OCI-LY1 (cell line): ENCODE results near the gene TMCC2.

Experiments used
- H2AFZ ChIP-seq: fragments of 200-600 bp; sonication (generic), shearing (Covaris generic); 2 replicates; pipeline ENCODE4 v1.6.0; 2014; ENCODE audit warnings: antibody characterized with exemption, mild to moderate bottlenecking, low read length
- H3F3A ChIP-seq: fragments of 200-600 bp; sonication (generic), shearing (Covaris generic); 2 replicates; pipeline ENCODE4 v1.6.0; 2014; ENCODE audit warnings: mild to moderate bottlenecking, antibody characterized with exemption, low read length, moderate library complexity; ENCODE audit not compliant: insufficient read depth
- H3K27ac ChIP-seq: fragments of 200-600 bp; sonication (generic); 2 replicates; pipeline ENCODE4 v1.5.1; 2014; ENCODE audit warnings: low read length, mixed run types, mild to moderate bottlenecking, low read depth; ENCODE audit not compliant: poor library complexity, severe bottlenecking
- H3K27me3 ChIP-seq: fragments of 200-600 bp; sonication (generic); 2 replicates; pipeline ENCODE4 v1.6.0; 2014; ENCODE audit warnings: antibody characterized with exemption, mild to moderate bottlenecking, low read length, moderate library complexity; ENCODE audit not compliant: insufficient read depth
- H3K36me3 ChIP-seq: fragments of 200-600 bp; sonication (generic); 2 replicates; pipeline ENCODE4 v1.6.1; 2014; ENCODE audit warnings: mild to moderate bottlenecking, antibody characterized with exemption, low read length, moderate library complexity, mixed read lengths; ENCODE audit not compliant: insufficient read depth
- H3K4me1 ChIP-seq: fragments of 200-600 bp; sonication (generic); 2 replicates; pipeline ENCODE4 v1.5.1; 2014; ENCODE audit warnings: mild to moderate bottlenecking, low read length, moderate library complexity; ENCODE audit not compliant: insufficient read depth, severe bottlenecking
- H3K4me2 ChIP-seq: fragments of 200-600 bp; sonication (generic), shearing (Covaris generic); 2 replicates; pipeline ENCODE4 v1.6.1; 2014; ENCODE audit warnings: low read length
- H3K4me3 ChIP-seq: fragments of 200-600 bp; sonication (generic); 2 replicates; pipeline ENCODE4 v1.5.1; 2014; ENCODE audit warnings: low read length, low read depth, mild to moderate bottlenecking, mixed read lengths; ENCODE audit not compliant: poor library complexity, severe bottlenecking
- H3K79me2 ChIP-seq: fragments of 200-600 bp; shearing (Covaris generic); 2 replicates; pipeline ENCODE4 v1.6.1; 2016; ENCODE audit warnings: mixed run types, low read length, mixed read lengths; ENCODE audit not compliant: insufficient read depth
- H3K9ac ChIP-seq: fragments of 200-600 bp; sonication (generic), shearing (Covaris generic); 2 replicates; pipeline ENCODE4 v1.6.1; 2014; ENCODE audit warnings: mild to moderate bottlenecking, low read length, mixed read lengths
- H3K9me2 ChIP-seq: fragments of 200-600 bp; sonication (generic), shearing (Covaris generic); 2 replicates; pipeline ENCODE4 v1.6.1; 2014; ENCODE audit warnings: low read depth, mild to moderate bottlenecking, low read length, mixed read lengths
- H3K9me3 ChIP-seq: fragments of 200-600 bp; shearing (Covaris generic); 2 replicates; pipeline ENCODE4 v1.6.1; 2014; ENCODE audit warnings: low read length, mixed read lengths
- H4K20me1 ChIP-seq: fragments of 200-600 bp; sonication (generic), shearing (Covaris generic); 2 replicates; pipeline ENCODE4 v1.6.0; 2016; ENCODE audit warnings: mild to moderate bottlenecking, low read length; ENCODE audit not compliant: insufficient read depth
- CTCF ChIP-seq: fragments of 200-600 bp; sonication (generic), shearing (Covaris generic); IDR thresholded peaks from 2 replicates; pipeline ENCODE4 v1.5.1; 2017; ENCODE audit warnings: mild to moderate bottlenecking, antibody characterized with exemption, low read length, moderate library complexity, mixed read lengths
- EZH2 ChIP-seq: fragments of 200-600 bp; sonication (generic), shearing (Covaris generic); IDR thresholded peaks from 2 replicates; pipeline ENCODE4 v1.8.0; 2017; ENCODE audit warnings: borderline replicate concordance, mixed run types, mild to moderate bottlenecking, antibody characterized with exemption, low read length, moderate library complexity, mixed read lengths

Gene TMCC2

GRCh38 chr1:205303247-205303888 lies 75.6 kb downstream of the TMCC2 start:
- H3K9ac ChIP-seq, result no peak overlapping the region
- no peaks in the 10 kb centered on the region for H3K9me3 ChIP-seq
- no peak for TF ChIP-seq EZH2
- no peak for TF ChIP-seq CTCF
- peaks cover 48% of the 10 kb centered on the region for H3K4me1 ChIP-seq
- no peak overlapping the region for H2AFZ ChIP-seq
- peaks cover 62% of the 10 kb centered on the region for H3K36me3 ChIP-seq
- no peaks in the 10 kb centered on the region for H3K27me3 ChIP-seq
- H4K20me1 ChIP-seq, result no peaks in the 10 kb centered on the region
- no peak overlapping the region for H3K4me2 ChIP-seq
- H3K4me3 ChIP-seq, result no peak overlapping the region
- peak overlapping the region; percentile 63 for H3K27ac ChIP-seq
- H3K79me2 ChIP-seq, result no peaks in the 10 kb centered on the region
- H3K9me2 ChIP-seq, result no peaks in the 10 kb centered on the region
- H3F3A ChIP-seq, result 0 out of 2 replicates have a peak, but pooled peaks cover 11% of the 10 kb centered on the region

- Histone ChIP-seq H3K9me2 (no peaks in the 10 kb centered on the region), H4K20me1 (no peaks in the 10 kb centered on the region), H2AFZ (no peak overlapping the region), H3K27ac (peak overlapping the region; percentile 63), H3K36me3 (peaks cover 70% of the 10 kb centered on the region), H3K4me1 (peaks cover 40% of the 10 kb centered on the region), H3K9me3 (no peaks in the 10 kb centered on the region), H3K79me2 (no peaks in the 10 kb centered on the region), H3K27me3 (no peaks in the 10 kb centered on the region), H3K4me3 (no peak overlapping the region), H3K9ac (no peak overlapping the region), H3F3A (0 out of 2 replicates have a peak, but pooled peaks cover 11% of the 10 kb centered on the region), H3K4me2 (no peak overlapping the region)
- TF ChIP-seq CTCF, result no peak
- TF ChIP-seq EZH2, result no peak
Observed at GRCh38 chr1:205304046-205304694, 76.4 kb downstream of the TMCC2 start.

- H3K9me3 ChIP-seq, result no peaks in the 10 kb centered on the region
- no peak for TF ChIP-seq CTCF
- no peak for TF ChIP-seq EZH2
- H3K4me2 ChIP-seq, result no peak overlapping the region
- no peaks in the 10 kb centered on the region for H3K79me2 ChIP-seq
- H3K4me1 ChIP-seq, result peaks cover 38% of the 10 kb centered on the region
- H3K4me3 ChIP-seq, result no peak overlapping the region
- 0 out of 2 replicates have a peak, but pooled peaks cover 11% of the 10 kb centered on the region for H3F3A ChIP-seq
- H3K36me3 ChIP-seq, result peaks cover 75% of the 10 kb centered on the region
- H2AFZ ChIP-seq, result no peak overlapping the region
- H3K9me2 ChIP-seq, result no peaks in the 10 kb centered on the region
- H3K27me3 ChIP-seq, result no peaks in the 10 kb centered on the region
- H4K20me1 ChIP-seq, result no peaks in the 10 kb centered on the region
- H3K9ac ChIP-seq, result no peak overlapping the region
- H3K27ac ChIP-seq, result peak overlapping the region; percentile 7
Observed at GRCh38 chr1:205304695-205305070, 76.9 kb downstream of the TMCC2 start.
